GM12892 (cell line): ENCODE measurements around the gene SPATA2L.

Source experiments
- DNase-seq: peaks from one replicate; pipeline ENCODE4 v3.0.0; 2011; ENCODE audit not compliant: insufficient read length
- FAIRE-seq: peaks from 2 replicates; lab custom pipeline; 2011; peaks lifted over from hg19 to GRCh38; lab: Jason Lieb, UNC
- POLR2A ChIP-seq: IDR thresholded peaks from 2 replicates; pipeline ENCODE4 v1.6.1; 2011; ENCODE audit warnings: low read depth, low read length, control low read depth
- POLR2AphosphoS5 ChIP-seq: IDR thresholded peaks from 2 replicates; pipeline ENCODE4 v1.6.1; 2011; ENCODE audit warnings: low read depth, low read length, control low read depth
- TAF1 ChIP-seq: IDR thresholded peaks from 2 replicates; pipeline ENCODE4 v1.6.1; 2011; ENCODE audit warnings: low read depth, mild to moderate bottlenecking, control low read depth, low read length, borderline replicate concordance

SPATA2L gene

DNA sequence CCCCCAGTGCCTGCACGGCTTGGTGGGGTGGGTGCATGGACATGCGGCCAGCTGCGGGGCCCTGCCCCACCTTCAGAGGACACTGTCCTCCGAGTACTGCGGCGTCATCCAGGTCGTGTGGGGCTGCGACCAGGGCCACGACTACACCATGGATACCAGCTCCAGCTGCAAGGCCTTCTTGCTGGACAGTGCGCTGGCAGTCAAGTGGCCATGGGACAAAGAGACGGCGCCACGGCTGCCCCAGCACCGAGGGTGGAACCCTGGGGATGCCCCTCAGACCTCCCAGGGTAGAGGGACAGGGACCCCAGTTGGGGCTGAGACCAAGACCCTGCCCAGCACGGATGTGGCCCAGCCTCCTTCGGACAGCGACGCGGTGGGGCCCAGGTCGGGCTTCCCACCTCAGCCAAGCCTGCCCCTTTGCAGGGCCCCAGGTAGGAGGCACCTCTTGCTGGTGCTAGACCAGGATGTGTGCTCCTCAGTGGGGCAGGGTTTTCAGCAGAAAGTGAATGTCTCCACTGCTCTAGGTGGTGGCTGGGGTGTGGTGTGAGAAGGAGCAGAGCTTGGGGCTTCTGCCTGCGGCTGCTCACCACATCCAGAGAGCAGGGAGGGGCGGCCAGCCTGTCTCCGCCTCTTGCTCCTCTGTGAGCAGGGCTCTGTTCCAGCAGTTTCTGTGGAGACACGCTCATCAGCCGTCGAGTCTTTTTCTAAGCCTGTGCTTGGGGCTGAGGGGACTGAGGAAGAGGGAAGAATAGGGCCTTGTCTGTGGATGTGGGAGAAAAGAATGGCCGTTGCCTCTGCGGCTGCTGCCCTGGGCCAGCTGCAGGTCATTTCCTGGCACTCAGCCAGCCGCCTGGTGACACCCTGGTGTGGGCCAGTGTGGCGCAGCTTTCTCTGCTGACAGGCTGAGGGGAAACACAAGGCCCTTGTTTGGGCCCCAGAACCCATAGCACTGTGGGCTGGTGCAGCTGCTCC is 22.1 kb upstream of the SPATA2L start:
- DNase-seq (no peak), FAIRE-seq (no peak)
- TF ChIP-seq POLR2AphosphoS5, result peak; percentile 30
- TF ChIP-seq TAF1, result no peak

DNA sequence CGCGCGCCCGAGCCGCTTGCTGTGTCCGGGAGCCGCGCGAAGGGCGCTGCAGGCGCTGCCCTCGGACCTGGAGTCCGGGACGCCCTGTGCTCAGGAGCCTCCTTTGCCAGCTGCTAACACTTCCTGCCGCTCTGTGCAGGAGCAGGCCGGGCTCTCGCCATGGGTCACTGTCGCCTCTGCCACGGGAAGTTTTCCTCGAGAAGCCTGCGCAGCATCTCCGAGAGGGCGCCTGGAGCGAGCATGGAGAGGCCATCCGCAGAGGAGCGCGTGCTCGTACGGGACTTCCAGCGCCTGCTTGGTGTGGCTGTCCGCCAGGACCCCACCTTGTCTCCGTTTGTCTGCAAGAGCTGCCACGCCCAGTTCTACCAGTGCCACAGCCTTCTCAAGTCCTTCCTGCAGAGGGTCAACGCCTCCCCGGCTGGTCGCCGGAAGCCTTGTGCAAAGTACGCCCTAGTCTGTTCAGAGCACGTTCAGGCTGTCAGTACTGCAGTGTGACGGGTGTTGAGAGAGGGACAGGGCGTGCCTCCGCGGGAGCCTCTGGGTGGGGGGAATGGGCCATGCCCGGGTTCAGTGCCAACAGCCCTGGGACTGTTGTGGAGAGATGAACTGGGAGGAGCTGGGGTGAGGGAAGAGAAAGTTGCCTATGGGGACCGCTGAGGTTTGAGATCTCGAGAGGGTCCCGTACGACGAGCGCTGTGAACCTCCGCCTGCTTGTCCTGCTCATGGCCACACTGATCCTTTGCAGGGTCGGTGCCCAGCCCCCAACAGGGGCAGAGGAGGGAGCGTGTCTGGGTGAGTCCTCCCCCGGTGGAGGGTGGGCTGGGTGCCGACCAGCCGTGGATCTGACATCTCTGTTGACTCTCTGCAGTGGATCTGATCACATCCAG is 21.1 kb upstream of the SPATA2L start:
- peak; percentile 29; the same call in 1 of the 2 replicates for TF ChIP-seq POLR2A
- no peak for TF ChIP-seq TAF1
- FAIRE-seq (peak; percentile 72), DNase-seq (no peak)

DNA sequence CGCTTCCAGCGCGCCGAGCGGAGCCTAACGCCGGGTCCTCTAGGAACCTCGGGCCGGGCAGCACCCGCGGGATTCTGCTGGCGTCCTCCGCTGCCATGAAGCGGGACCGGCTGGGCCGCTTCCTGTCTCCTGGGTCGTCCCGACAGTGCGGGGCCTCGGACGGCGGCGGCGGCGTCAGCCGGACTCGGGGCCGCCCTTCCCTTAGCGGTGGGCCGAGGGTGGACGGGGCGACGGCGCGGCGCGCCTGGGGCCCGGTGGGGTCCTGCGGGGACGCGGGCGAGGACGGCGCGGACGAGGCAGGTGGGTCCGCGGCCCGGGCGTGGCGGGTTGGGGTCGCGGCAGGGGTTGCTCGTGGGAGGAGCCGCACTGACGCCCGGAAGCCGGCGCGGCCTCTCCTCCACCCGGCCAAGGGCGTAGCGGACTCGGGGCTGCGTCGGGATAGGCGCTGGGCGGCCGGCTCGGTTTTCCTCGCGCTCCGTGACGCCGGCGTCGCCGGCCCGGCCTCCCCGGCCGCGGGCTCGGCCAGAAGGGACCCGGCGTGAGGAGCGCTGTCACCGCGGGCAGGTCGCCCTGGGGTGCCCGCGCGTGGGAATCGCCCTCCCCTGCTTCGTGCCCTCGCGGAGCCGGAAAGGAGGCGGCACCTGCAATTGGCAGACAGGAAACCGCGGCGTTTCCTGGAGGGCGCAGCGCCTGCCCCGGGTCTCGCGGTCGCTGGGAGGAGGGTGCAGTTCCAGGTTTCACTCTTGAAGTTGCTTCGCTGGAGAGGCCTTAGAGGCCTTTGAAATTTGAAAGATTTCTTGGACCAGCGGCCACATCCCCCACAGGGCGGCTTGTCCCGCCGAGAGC is 20.3 kb upstream of the SPATA2L start:
- TF ChIP-seq POLR2A (0 out of 2 replicates have a peak, but pooled peaks have one; percentile 7), POLR2AphosphoS5 (no peak; the same call in 1 of the 2 replicates)
- DNase-seq (no peak), FAIRE-seq (peak; percentile 44)

DNA sequence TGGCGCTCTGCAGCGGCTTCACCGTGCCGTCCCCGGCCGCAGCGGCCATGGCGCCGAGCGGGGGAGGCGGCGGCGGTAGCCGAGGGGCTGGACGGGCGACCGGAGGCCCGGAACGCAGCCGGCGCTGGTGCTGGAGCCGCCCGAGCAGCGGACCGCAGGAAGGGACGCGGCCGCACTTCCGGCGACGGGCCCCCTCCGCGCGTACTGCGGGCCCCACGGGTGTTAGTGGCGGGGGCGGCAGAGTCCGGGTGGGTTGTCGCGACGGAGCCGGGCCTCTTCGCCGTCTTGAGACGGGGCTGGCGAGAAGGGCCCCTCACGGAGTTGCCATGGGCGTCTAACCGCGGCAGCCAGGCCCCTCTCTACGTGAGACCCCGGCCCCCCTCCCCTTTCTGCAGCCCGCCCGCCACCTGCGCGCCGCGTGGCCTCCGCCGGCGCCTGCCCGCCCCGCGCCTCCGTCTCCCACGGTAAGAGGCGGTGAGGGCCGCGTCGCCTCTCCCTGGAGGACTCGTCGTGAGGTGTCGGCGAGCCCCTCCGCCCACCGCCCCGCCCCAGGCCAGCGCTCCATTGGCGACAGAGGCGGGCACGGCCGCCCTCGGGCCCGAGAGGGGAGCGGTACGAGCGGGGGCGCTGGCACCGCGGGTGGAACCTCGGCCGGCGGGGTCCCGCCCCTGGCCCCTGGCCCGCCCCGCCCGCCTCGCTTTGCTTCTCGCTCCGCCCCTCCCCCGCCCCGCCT is 19.5 kb upstream of the SPATA2L start, which contains the start of the genes VPS9D1 and ZNF276:
Gene VPS9D1, minus strand, starts transcription at position 86 of the 733 bp plus-strand sequence. Its CDS starts 37 bp downstream, at position 49.
Gene ZNF276, plus strand, starts transcription at position 725 of the 733 bp plus-strand sequence. CDS start 104 bp downstream, outside the sequence.
- DNase-seq, result peak; percentile 77
- FAIRE-seq, result peak; percentile 82
- TF ChIP-seq TAF1, result peak; percentile 54; the same call in 1 of the 2 replicates
- TF ChIP-seq POLR2A, result peak; percentile 71
- TF ChIP-seq POLR2AphosphoS5, result peak; percentile 58

DNA sequence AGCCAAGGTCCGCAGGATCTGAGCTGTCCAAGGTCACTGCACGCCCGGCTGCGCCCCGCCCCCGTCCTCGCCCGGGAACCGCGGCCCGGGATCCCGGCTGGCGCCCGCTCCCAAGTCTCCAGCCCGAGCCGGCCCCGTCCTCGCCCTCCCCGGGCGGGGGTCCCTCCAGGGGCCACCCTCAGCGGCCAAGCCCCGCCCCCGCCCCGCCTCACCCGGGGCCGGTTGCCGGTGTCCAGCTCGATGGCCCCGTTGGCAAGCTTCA is 19.0 kb upstream of the SPATA2L start:
- FAIRE-seq (no peak), DNase-seq (no peak)
- TF ChIP-seq TAF1, result no peak
- TF ChIP-seq POLR2A, result no peak
- no peak for TF ChIP-seq POLR2AphosphoS5

DNA sequence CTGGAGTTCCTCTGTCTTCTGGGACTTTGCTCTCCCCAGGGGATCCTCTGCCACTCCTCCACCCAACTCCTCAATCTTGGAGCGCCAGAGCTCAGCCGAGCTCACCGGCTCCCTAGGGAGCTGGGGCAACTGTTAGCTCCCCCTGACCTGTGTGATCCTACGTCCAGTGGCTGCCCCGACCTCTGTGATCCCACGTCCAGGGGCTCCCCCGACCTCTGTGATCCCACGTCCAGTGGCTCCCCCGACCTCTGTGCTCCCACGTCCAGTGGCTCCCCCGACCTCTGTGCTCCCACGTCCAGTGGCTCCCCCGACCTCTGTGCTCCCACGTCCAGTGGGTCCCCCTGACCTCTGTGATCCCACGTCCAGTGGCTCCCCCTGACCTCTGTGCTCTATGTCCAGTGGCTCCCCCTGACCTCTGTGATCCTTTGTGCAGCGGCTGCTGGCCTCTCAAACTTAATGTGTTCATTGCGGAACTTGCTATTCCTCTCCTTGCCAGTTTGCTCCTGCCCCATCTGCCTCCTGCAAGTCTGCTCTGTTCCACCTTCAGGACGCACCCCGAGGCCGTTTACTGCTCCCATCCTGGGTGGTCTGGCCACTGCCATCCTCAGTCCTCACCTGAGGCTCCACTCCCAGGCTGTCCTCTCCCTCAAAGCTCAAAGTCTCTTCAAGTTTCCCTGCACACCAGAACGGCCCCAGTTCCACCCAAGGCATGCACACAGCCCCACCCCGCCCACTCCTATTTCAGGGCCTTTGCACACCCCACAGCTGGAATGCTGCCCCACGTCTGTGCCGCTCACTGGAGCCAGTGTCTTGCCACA is 16.4 kb upstream of the SPATA2L start:
- TF ChIP-seq POLR2A, result no peak
- no peak for TF ChIP-seq POLR2AphosphoS5
- TF ChIP-seq TAF1, result no peak
- DNase-seq, result no peak
- FAIRE-seq, result no peak

DNA sequence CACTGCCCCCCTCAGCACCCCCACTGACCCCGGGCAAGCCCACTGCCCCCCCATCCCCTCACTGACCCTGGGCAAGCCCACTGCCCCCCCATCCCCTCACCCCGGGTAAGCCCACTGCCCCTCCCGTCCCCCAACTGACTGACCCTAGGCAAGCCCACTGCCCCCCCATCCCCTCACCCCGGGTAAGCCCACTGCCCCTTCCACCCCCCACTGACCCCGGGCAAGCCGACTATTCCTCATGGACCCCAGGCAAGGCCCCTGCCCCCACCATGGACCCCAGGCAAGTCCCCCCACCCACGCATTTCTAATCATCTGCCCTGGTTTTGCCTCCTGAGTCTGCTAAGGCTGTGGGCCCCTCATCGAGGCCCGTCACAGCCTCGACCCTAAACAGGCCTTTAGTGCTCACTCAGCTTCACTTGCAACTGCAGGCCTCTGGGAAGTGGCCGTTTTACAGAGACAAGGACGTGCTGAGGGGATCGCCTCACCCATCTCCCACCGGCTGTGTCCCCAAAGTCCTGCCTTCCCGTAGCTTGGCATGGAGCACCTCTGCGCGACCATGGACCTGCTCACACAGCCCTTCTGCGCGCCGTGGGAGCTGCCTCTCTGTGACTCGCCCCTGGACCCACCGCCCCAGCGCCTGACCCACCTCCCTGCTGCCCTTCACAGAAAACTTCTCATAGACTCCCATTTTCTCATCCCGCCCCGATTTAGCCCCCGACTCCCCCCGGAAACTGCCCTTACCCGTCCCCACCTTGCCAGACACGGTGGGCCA is 15.6 kb upstream of the SPATA2L start:
- TF ChIP-seq POLR2AphosphoS5 (no peak), POLR2A (no peak), TAF1 (no peak)
- FAIRE-seq (no peak), DNase-seq (no peak)

DNA sequence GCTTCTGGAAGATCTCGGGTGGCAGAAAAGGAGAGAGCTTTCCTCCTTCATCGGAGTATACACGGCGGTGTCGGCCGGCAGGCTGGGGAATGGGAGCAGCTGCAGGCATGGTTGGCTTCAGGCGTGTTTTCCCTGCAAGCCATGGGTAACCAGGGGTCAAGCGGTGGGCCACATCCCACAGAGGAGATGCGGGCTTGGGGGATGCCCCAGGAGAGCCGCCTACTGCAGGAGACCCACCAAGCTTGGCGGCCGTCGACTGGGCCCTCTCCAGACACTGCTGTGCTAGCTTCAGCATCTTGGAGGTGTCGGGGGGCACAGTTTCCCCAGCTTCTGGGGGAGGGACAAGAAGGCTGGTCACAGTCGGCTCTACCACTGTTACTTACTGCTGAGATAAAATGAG is 15.0 kb upstream of the SPATA2L start:
- TF ChIP-seq TAF1 (no peak), POLR2AphosphoS5 (no peak), POLR2A (no peak)
- FAIRE-seq, result no peak

DNA sequence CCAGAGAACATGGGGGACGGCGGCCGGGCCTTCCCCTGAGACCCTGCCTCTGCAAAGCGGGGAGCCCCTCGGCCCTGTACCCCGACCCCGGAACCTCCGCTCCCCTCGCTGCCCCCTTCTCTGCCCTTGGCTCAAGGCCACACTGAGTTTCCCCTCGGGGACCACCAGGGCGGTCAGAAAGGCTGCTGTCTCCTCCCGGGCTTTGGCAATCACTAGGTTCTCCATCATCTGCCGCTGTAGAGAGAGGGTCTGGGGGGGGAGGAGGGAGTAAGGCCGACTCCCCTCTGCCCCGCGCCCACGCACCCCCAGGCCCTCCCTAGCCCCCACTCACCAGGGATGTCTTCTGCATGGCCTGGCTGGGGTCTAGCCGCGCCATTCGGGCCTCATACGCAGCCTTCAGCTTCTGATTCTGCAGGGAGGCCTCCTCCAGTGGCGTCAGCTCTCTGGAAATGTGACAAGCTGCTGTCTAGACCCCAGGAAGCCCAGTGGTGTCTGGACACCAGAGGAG is 10.8 kb upstream of the SPATA2L start:
- TF ChIP-seq POLR2AphosphoS5 (no peak), TAF1 (0 out of 2 replicates have a peak, but pooled peaks have one; percentile 0), POLR2A (no peak)
- DNase-seq, result no peak
- peak; percentile 17 for FAIRE-seq

More for the DNA sequence above, 15.0 kb upstream of the SPATA2L start:
- DNase-seq, result no peak
